IPS-11a (cell line): ENCODE results near the gene GLIS2.

Experiments
- H3K4me3 ChIP-seq: one replicate; pipeline ENCODE4 v1.5.1; 2013; ENCODE audit warnings: low read depth, low read length, control low read depth

The GLIS2 gene

DNA sequence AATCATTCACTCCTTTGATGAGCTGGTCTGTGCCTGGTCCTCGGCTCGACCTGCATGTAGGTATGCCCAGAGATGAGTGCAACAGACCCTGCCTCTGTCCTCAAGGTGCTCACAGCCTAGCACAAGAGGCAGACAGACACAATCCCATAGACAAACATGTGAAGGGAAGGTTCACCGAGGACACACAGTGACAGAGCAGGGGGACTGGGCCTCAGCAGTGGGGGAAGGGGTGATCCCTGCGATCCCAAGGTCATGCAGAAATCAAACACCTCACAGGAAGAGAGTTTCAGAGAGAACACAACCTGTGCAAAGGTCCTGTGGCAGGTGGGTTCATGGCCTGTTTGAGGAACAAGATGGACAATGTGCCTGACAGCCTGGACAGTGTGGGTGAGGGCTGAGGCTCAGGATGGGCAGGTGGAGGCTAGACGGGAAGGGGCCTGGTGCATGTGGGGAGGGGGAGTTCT, 51.6 kb downstream of the GLIS2 start:
- no peak overlapping the region for H3K4me3 ChIP-seq

DNA sequence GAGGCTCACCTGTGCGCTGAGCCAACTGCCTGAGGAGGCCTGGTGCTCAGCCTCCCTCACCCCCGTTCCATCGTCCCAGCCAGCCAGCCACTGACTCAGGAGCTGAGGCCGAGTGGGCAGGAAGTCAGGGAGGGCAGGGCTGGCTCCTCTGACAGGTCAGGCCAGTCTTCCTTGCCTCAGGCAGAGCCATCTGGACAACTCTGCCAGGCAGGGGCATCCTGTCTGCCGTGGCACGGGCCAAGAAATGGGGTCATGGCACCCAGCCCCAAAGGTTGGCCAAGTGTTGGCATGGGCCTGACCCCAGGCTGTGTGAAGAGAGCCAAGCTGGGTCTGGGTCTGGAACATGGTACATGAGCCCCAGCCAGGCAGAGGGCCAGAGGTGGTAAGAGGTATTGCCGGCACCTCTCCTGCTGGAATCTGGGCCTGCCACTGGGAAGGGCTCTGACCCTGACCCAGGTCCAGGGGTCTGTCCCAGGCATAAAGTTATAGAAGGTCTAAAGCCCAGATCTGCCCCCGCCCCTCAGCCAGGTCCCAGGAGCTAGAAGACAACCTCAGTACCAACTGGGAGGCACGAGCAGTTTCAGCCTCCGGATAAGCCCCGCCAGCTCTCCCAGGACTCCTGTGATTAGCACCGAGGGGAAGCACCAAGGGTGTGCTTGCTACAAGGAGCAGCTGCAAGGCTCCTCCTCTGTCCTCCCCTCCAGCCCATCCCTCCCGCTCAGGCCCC, 53.3 kb downstream of the GLIS2 start:
- no peak overlapping the region for H3K4me3 ChIP-seq

DNA sequence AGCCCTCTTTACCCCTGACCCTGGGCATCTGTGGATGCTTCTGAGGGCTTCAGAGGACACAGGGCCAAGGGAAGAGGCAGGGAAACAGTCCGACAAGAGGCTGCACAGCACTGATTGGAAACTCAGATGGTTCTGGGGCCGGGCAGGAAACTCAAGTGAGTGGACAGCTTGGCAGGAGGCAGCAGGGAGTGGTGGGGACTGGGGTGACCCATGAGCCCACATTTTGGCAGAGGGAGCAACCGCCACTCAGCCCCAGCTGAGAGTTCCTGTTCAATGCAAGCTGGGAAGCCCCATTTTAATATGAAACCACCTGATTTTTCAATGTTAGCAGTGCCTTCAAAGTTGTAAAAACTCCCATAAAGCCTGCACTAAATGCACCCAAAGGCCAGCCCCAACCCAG, 54.3 kb downstream of the GLIS2 start:
- H3K4me3 ChIP-seq = no peak overlapping the region

DNA sequence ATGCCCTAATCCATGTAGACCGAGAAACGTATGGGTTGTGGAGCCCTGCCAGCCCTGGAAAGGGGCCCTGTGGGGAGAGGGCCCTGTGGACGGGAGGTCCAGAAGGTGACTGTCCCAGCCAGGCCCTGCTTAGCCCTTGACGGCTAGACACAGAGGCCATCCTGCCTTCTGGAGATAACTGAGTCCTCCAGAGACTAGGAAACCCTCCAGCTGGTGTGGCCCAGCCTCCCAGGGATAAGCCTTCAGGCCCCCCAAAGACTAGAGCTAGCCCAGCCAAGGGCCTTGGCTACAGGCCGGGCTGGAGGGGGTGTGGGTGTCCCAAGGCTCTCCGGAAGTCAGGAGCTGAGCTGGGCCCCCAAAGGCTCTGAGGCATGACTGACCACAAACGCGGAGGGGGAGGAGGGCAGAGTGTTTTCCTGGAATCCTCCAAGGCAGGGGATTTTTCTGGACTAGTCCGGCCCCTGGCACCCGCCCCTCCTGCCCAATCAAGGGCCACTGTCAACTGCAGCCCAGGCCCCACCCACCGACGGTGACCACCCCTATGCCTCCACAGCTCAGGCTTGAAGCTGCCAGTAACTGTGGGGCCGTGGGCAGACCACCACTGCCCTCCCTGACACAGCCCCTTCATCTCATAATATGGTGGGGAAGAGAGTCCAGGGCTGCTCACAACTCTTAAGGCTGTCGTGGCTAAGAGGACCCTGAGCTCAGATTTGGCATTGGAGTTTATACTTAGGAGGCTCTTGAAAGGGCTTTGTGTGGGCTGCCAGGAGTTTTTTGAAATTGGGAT, 54.9 kb downstream of the GLIS2 start:
- no peak overlapping the region for H3K4me3 ChIP-seq

DNA sequence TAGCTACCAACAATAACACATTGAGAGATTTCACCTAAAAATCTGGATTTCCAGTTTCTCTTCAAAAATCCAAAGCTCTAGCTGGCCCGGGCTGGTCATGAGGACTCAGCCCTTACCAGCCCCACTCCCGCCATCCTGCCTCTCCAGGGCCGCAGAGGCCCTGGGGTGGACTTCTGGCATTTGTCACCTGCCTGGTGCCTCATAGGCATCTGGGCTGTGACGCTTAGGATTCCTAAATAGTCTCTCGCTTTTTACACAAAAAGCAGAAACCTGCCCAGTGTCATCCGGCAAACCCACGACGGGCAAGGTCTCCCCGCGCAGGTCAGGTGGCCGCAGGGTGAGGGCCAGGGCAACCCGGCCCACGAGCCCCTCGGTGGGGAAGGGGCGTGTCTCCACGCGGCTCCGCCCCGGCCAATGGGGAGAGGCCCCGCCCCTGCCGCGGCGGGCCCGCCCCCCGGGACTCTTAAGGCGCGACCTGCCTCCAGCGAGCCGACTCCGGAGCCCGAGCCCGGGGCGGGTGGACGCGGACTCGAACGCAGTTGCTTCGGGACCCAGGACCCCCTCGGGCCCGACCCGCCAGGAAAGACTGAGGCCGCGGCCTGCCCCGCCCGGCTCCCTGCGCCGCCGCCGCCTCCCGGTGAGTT, 55.6 kb downstream of the GLIS2 start, which contains the start of gene VASN:
Gene VASN, plus strand, starts transcription at position 492 of the 644 bp plus-strand sequence. CDS start 9,030 bp downstream, outside the sequence.
- H3K4me3 ChIP-seq = peak within 1 kb of the TSS; percentile 47

DNA sequence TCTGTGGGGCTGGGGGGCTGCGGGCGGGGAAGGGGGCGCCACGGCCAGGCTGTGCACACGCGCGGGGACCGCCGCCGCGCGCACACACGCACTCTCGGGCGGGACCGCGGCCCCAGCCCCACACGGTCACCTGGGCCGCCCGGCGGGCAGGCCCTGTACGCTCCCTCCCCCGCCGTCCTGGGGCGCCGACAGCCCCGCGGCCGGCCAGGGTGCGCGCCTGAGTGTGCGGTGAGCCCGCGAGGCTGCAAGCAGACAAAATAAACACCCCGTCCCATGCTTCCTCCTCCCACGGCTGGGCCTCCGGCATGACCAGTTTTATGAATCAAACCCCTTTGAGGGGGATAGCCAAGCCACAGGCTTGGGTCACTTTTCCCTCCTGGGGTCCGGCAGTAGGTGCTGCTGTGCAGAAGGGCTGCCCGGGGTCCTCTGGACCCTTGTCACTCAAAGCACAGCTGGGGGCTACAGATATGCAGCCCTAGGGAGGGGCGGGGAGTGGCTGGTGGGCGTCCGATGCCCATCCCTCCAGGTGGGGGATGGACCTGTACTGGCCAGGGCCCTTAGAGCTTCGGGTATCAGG, 56.2 kb downstream of the GLIS2 start:
- H3K4me3 ChIP-seq = peak overlapping the region; percentile 47

DNA sequence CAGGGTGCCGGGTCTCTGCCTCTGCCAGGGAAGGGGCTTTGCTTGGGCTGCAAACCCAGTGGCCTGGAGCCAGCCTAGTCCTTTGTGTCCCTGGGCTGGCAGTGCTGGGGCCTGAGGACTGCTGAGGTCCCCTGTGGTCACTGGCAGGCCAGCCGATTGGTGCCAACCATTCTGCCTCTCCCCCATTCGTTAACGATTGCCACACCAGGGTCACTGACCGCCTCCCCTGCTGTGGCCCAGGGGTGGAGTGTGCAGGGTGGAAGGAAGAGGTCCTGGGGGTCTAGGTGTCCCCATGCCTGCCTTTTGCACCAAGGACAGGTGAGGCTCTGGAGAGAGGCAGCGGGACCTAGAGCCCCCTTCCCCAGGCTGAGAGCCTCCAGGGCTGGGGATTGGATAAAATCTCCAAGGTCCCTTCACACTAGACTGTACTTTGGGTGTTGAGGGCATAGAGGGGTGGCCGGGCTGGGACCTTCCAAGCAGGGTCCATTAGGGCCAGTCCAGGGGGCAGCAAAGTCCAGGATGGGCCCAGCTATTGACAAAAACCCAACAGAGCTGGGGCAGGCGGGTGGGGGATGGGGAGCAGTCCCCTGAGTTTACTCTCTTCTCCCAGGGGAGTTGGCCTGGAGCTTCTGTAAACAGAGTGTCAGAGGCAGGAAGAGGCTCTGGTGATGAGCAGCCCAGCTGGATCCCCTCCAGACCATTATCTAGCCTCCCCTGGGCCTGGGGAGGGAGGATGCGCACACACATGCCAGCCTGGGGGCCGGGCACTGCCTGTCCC, 56.9 kb downstream of the GLIS2 start:
- peak overlapping the region; percentile 47 for H3K4me3 ChIP-seq

DNA sequence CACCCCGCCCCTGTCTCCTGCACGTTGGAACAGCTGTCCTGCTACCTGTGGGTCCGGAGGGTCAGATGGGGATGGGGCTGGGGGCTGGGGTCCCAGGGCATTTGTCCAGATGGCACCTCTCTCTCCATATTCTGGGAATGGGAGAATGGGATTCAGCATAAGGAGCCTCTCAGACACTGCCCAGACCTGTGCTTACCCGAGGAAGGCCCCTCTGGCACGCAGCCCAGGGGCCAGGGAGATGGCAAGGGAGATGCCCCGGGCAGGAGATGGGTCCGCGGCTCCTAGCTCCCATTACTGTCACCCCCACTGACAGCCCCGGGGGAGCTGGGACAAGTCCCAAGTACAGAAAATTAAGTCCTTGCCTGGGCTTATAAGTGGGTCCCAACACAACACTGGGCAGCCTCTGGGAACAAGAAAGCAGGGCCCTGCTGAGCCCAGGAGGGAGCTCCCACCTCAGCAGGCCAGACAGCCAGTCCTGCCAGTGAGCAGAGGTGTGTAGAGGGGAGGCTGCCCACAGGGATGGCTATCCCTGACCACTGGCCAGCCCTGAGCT, 57.6 kb downstream of the GLIS2 start:
- no peak overlapping the region for H3K4me3 ChIP-seq

DNA sequence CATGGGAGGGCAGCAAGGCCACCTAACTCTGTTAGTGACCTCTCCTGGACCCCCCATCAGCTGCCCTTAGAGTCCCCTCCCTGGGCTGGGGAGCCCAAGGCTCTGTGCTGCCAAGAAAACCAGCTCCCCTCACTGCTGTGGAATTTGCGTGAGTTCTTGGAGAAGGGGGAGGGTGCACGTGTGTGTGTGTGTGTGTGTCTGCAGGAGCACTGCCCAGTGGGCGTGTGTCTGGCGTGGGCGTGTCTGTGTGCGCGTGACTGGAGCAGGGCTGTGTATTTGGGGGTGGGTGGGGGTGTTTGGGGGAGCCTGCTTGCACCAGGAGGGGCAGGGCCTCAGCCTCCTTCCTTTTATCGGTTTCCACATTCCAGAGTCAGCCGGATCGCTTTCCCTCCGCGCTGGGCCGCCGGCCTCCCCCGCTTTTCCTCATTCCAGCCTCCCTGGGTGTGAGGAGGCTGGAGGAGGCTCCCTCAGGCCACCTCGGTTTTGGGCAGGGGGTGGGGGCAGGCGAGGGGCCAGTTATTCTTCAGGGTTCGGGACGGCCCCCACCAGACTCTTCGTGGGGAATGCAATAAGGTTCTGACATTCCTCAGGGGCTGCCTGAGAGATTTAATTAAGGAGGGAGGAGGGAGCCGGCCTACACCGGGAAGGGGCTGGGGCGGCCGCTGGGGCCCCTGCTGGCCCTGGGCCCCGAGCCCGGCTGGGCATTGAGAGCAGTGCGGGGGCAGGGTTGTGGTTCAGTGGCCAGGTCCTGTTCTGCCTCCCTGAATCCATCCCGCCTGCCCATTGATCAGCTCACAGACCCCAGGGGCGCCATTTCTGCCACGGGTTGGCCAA, 58.3 kb downstream of the GLIS2 start:
- no peak overlapping the region for H3K4me3 ChIP-seq

DNA sequence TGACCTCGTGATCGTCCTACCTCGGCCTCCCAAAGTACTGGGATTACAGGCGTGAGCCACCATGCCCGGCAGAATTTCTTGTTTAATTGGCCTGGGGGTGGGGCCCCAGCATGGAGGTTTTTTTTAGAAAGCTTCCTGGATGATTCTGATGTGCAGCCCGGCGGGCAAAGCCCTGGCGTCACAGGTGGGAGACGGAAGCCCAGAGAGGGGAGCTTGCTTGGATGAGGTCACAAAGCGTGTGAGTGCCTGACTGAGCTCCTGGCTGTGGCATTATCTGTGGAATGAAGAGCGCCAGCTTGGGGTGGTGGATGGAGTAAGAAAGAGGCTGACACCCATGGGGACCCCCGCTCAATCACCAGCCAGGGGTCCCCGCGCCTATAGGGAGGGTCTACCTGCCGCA, 59.9 kb downstream of the GLIS2 start:
- no peak overlapping the region for H3K4me3 ChIP-seq

DNA sequence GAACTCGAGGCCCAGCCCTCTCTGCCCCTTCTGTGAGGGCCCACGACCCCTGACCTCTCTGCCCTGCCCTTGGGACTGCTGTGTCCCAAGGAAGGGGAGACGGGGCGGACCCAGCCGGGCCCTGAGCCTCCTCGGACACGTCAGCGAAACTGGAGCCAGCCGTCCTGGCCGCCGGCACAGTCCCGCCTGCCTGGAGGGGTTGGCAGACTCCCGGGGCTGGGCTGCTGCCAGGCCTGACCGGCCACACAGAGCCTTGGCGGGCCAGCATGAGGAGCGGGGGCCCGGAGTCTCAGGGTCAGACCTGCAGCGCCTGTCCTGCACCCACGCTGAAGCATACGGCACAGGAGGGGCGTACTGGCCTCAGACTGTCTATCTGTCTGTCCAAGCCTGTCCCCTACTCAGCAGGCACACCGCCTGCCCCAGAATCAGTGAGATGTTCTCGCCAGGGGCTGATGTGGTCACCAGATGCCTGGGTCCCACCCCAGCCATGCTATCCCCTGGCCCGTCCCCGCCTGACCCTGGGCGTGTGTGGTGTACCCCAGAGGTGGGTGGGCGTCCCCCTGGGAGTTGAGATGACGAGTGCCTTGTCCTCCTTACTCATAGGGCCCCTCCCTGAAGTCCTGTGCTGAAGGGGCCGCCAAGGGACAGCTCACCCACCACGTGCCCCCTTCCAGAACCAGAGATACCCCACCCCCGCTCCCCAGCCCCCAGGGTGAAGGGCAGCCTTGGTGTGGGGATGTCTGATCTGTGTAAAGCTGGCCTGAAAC, 60.4 kb downstream of the GLIS2 start:
- no peak overlapping the region for H3K4me3 ChIP-seq

DNA sequence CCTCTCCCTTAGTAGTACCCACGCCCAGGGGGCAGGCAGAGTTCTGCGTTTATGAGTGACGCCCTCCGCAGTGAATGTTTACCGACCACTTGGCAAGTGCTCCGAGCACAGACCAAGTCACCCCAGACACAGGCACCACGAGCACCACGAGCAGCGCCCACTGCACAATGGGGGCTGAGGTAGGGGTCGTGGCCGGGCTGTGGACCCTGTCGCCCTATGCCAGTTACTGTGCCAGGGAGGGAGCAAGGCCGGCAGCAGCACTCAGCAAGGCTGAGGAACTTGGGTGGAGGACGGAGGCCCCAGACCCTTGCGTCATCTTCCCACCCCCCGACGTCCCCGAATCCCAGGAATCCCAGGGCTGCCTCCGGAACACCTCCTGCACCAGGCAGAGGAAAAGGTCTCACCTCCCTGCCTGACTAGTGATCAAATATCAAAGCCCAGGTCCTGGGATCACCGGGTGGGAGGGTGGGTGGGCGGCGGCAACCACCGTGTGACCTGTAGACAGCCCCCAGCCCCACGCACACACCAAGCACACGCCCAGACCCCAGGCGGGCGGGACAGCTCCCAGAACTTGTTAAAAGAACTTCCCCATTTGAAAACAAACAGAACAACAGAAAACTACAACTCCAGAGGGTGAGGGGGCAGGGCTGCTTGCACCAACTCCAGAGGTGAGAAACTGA, 61.2 kb downstream of the GLIS2 start:
- no peak overlapping the region for H3K4me3 ChIP-seq

DNA sequence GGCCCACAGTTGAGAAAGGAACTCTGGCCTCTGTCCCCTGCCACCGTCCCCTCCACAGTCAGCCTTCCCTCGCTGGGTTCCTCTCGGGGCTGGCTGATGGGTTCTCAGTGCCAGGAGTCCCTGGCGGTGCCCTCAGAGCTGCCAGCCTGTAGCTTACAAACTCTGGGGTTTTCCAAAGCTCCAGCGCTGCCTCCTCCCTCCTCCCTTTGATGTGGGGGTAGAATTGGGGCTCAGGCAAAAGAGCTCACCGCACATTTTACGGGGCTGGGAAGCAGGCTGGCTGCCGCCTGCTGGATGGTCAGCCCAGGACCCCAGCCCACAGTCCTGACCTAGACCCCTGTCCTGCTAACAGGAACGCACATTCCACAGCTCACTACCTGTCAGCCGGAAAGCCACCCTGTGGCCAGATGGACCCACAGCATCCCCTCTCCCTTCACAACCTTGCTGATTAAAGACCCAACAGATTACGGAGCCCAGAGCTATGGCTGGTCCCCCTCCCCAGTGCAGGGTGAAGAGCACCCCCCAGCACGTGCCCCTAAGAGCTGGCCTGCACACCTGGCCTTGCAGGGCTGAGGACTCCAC, 61.8 kb downstream of the GLIS2 start:
- no peak overlapping the region for H3K4me3 ChIP-seq

DNA sequence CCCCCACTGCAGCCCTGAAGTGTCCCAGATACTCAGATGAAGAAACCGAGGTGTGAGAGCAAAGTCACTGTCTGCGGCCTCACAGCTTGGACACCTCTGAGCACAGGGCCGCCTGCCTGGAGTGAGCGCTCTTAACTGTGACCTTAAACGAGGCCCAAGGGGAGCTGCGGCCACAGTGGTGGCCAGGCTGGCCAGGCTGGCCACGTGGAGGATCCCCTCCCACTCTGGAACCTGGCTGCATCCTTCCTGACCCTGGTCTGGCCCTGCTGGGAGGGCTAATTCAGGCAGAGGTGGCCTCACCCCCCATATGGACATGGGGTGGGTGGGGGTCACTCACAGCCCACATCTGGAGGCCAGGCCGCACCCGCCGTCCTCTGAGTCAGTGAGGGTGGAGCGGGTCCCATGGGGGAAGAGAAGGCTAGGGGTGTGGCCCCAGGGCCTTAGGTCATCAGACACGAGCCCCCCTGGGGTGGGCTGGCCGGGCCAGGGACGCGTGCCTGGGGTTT, 62.3 kb downstream of the GLIS2 start:
- no peak overlapping the region for H3K4me3 ChIP-seq

DNA sequence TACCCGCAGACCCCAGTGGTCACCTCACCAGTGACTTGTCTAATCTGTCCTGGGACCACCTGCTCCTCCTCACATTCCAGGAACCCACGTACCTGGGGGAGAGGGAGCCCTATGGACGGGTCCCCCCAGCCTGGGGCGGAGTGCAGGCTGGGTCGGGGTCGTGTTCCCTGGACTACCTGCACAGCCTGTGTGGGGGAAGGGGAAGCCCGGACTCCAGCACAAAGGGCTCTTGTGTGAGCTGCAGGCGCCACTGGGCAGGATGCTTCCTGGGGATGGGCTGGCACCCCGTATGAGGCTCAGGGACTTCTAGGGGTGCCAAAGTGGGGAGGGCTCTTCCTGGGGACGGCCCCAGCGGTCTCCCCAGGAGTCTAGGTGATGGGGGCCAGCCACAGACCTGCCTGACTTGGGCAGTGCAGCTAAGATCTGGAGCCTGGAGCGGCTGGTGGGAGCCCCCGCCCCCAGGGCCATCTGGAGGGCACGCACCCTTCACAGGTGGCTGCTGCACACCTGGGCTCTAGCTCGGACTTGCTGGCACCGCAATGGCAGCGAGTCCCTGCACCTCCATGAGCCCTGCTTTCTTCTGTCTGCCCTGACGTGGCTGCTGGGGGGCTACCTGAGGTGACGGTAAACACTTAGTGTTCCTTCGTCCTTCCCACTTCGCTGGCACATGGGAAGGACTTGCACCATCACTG, 63.3 kb downstream of the GLIS2 start:
- no peak overlapping the region for H3K4me3 ChIP-seq

DNA sequence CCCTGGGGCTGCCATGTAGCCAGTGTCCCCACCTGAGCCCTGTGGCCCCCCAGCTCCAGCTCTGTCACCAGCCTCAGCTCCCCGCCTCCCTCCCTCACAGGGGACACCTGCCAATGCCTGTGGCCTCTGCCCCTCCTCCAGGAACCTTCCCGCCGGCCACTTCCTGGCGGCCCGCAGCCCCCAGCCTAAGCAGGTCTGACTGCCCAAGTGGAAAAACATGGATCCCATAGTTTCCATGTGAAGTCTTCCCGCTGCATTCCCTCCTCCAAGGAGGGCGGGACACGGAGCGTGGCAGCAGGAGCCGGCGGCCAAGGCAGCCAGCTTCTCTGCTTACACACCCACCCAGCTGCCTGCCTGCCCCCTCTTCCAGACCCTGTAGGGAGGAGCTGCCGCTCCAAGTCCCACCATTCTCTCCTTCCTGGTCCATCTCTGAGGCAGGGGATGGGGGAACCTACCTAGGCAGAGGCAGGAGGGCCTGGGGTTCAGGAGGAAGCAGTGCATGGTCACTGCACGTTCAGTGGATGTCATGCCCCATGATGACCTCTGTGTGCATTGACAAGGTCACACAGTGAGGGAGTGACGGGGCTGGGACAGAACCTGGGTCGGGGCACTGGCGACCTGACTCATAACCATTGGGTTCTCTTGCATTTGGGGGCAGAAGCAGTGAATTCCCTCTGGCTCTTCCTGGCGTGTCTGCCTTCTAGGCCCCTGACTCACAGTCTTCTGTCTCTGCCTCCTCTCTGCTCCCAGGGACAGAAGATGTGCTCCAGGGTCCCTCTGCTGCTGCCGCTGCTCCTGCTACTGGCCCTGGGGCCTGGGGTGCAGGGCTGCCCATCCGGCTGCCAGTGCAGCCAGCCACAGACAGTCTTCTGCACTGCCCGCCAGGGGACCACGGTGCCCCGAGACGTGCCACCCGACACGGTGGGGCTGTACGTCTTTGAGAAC, 64.5 kb downstream of the GLIS2 start:
- no peak overlapping the region for H3K4me3 ChIP-seq
